Measurements from ENCODE around the gene ALS2CL.

The ALS2CL gene

DNA sequence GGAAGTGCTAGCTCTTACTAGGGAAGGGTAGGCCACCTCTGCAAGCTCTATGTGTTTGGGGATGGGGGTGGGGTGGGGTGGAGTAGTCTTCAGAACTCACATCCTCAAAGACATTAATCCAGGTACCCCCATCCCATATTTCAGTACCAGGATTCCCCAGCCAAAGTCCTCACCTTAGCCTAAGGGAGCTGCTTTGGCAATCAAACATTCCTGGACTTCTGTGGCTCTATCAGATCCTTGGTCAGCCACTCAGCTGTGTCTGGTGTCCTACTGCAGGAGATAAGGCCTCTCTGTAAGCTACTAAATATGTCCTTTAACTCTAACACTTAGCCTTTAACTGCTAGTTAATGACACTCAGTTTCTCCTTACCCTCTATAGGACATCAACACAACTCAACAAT, 54.3 kb downstream of the ALS2CL start:
- DNase-seq (ENCODE audit: extremely low read depth, low read depth) = no peak
- no peak overlapping the region for H3K4me3 ChIP-seq (replicated peaks; ENCODE audit: low read depth, low read length)
- TF ChIP-seq, protein P1, sequence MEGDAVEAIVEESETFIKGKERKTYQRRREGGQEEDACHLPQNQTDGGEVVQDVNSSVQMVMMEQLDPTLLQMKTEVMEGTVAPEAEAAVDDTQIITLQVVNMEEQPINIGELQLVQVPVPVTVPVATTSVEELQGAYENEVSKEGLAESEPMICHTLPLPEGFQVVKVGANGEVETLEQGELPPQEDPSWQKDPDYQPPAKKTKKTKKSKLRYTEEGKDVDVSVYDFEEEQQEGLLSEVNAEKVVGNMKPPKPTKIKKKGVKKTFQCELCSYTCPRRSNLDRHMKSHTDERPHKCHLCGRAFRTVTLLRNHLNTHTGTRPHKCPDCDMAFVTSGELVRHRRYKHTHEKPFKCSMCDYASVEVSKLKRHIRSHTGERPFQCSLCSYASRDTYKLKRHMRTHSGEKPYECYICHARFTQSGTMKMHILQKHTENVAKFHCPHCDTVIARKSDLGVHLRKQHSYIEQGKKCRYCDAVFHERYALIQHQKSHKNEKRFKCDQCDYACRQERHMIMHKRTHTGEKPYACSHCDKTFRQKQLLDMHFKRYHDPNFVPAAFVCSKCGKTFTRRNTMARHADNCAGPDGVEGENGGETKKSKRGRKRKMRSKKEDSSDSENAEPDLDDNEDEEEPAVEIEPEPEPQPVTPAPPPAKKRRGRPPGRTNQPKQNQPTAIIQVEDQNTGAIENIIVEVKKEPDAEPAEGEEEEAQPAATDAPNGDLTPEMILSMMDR (IDR thresholded peaks at IDR 0.05; ENCODE audit: low read depth, low read length, missing control alignments) = no peak

DNA sequence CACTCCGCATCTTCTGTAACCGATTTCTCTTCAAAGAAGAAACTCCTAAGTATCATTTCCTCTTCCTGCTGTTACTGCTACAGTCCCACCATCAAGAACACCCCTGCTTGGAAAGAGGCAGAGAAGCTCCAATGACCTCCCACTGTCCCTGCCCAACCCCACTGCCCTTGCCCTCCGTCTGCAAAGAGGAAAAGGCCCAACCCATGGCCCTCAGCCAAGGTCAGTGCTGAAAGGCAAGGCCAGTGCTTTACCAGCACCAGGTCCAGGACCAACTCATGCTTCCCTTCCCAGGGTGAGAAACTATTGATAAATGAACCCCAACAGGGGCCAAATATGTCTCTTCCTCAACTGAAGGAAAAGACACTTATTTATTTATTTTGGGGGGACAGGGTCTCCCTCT, 58.6 kb downstream of the ALS2CL start:
- DNase-seq (ENCODE audit: extremely low read depth, low read depth) = no peak
- TF ChIP-seq, protein P1 (IDR thresholded peaks at IDR 0.05; ENCODE audit: low read depth, low read length, missing control alignments) = no peak
- no peak overlapping the region for H3K4me3 ChIP-seq (replicated peaks; ENCODE audit: low read depth, low read length)

DNA sequence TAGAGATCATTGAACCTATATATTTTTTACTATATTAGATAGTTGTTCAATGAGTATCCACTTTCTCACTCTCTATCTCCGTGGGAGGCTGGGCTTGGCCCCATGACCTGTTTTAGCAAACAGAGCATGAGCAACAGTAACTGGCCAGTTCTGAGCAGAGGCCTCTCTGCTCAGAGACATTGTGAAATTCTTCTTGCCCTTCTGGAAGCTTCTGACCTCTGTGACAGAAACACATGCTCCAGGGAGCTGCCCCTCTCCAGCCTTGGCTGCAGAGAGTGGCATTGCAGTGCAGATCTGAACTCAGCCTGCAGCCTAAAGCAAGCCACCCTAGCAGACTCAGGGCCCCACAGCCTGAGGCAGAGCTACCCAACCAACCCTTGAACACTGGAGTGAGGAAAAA, 60.7 kb downstream of the ALS2CL start:
- TF ChIP-seq, protein P1 (IDR thresholded peaks at IDR 0.05; ENCODE audit: low read depth, low read length, missing control alignments) = no peak
- no peak for DNase-seq (ENCODE audit: extremely low read depth, low read depth)
- H3K4me3 ChIP-seq (replicated peaks; ENCODE audit: low read depth, low read length) = no peak overlapping the region

DNA sequence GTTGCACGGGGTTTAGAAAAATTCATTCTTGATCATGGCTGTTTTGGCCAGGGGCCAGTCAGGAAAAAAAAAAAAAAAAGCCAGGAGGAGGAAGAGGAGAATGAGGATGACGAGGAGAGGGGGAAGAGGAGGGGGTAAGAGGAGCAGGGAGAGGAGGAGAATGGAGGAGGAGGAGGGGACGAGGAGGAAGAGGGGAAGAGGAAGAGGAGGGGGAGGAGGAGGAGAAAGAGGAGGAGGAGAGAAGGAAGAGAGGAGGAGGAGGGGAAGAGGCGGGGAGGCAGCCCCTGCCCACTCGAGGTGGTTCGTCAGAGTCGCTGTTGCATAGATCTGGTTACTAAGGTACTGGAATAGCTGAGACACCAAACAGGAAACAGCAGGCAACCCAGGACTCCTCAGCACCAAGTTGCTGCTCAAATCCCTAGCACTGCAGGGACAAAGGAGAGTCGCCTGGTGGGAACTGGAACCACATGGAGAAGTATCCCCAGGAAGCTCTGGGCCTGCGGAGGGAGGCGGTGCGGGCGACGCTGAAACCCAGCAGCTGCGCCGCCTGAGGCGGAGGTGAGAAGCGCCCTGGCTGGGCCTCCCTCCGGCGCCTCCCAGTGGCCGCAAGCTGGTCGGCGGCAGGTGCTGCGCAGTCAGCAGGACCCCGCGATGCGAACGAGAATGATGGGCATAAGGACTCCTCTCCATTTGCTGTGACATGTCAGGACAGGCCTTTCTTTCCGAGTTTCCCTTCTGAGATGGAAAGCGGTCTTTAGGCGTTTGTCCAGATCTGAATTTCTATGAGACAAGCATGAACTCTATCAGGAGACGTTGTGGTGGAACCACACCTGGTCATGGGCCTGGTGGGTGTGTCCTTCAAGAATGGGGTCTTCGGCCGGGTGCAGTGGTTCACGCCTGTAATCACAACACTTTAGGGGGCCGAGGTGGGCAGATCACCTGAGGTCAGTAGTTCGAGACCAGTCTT, 63.6 kb downstream of the ALS2CL start:
- peak; percentile 75 for DNase-seq (ENCODE audit: extremely low read depth, low read depth)

DNA sequence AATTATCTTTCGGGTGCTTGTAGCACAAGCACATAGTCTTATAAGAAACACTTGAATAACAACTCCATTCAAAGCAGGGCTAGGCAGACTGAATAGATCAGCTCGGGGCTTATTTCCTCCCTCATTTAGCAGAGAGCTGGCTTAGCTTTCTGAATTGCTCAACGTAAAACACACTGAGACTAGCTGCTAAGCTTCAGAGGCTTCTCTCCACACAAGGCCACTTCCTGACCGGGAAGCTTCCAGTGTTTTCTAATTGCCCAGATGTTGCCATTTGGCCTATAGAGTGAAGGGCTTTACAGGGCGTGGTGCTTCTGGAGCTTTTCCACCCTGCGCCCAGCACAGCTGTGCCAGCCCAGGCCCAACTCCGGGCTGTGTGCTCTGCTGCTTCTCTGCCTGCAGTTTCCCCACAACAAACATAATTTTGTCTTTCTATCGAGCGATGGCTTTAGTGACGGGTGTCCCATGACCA, 64.5 kb downstream of the ALS2CL start:
- TF ChIP-seq, protein P1 (IDR thresholded peaks at IDR 0.05; ENCODE audit: low read depth, low read length, missing control alignments) = no peak
- no peak overlapping the region for H3K4me3 ChIP-seq (replicated peaks; ENCODE audit: low read depth, low read length)
- peak; percentile 25 for DNase-seq (ENCODE audit: extremely low read depth, low read depth)

More for the DNA sequence above, 63.6 kb downstream of the ALS2CL start:
- TF ChIP-seq, protein P1 (IDR thresholded peaks at IDR 0.05; ENCODE audit: low read depth, low read length, missing control alignments) = peak; percentile 98
- peak overlapping the region; percentile 19 for H3K4me3 ChIP-seq (replicated peaks; ENCODE audit: low read depth, low read length)

DNA sequence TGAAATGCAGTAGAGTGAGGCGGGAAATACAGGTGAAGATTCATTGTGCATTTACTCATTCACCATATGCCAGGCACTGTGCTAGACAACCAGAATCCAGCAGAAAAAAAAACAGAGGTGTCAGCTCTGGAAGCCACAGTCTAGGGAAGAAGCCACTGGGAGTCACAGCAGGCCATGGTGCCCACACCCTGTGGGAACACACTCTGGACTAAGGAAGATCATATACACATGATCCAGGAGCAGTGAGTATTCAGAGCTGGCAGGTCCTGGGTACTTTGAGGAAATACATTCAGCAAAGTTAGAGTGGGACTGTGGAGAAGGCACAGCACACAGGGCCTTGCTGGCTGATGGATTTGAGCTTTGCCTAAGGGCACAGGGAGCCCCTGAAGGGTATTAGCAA, 66.4 kb downstream of the ALS2CL start:
- TF ChIP-seq, protein P1 (IDR thresholded peaks at IDR 0.05; ENCODE audit: low read depth, low read length, missing control alignments) = no peak
- no peak for DNase-seq (ENCODE audit: extremely low read depth, low read depth)
- no peak overlapping the region for H3K4me3 ChIP-seq (replicated peaks; ENCODE audit: low read depth, low read length)

All from HFF-Myc (cell line).